ENCODE data around the gene MACROD2. TPM values are rescaled to one million over a fixed set of nuclear protein-coding genes. Genes with fewer than 3 reads are reported as not detected.

Gene MACROD2
- total RNA-seq, 2 donors from 2014 or later = 0.95 to 4.2 TPM

DNA sequence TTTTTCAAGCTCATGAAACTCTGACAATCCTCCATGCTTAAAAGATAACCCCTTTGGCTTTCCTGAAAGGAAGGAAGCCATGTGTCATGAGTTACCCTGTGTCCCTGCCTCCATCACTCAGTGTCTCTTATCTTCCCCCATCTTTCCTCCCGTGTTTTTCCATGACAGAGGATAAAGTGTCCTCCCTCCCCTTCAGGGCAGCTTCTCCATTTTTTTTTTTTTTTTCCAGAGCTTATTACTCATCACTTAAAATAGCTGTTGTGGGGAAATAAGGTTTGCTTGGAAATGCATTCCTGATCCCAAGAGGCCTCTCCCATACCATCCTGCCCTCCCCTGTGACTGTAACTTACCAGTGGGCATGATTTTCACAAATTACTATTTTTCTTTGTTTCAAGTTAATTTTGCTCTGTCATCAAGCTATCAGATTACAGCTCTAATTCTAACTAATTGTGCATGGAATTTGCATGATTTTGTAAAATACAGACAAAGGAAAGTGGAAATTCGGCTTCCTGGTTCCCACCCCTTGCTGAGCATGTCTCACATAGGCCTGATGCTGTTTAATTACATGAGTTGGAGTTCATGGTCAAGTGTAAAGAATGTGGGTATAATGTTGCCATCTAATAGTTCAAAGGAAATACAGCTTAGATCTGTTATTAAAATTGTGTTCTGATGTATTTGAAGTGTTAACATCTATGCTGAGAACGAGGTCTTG, 956.5 kb downstream of the MACROD2 start:
- peaks cover 0 to 11% of the 10 kb centered on the region in 2 donors for H3K4me1 ChIP-seq (ENCODE audit: control insufficient read depth in 1 of 2, low read depth in 2 of 2)
- H3K27me3 ChIP-seq (replicated peaks; ENCODE audit: insufficient read depth) = no peaks in the 10 kb centered on the region
- H3K4me3 ChIP-seq = no peak overlapping the region
- no peaks in the 10 kb centered on the region for H3K9me3 ChIP-seq
- no peak for ATAC-seq (ENCODE audit: insufficient number of reproducible peaks, low FRiP score, low read depth)
- TF ChIP-seq, protein P1, sequence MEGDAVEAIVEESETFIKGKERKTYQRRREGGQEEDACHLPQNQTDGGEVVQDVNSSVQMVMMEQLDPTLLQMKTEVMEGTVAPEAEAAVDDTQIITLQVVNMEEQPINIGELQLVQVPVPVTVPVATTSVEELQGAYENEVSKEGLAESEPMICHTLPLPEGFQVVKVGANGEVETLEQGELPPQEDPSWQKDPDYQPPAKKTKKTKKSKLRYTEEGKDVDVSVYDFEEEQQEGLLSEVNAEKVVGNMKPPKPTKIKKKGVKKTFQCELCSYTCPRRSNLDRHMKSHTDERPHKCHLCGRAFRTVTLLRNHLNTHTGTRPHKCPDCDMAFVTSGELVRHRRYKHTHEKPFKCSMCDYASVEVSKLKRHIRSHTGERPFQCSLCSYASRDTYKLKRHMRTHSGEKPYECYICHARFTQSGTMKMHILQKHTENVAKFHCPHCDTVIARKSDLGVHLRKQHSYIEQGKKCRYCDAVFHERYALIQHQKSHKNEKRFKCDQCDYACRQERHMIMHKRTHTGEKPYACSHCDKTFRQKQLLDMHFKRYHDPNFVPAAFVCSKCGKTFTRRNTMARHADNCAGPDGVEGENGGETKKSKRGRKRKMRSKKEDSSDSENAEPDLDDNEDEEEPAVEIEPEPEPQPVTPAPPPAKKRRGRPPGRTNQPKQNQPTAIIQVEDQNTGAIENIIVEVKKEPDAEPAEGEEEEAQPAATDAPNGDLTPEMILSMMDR (IDR thresholded peaks at IDR 0.05) = no peak
- H3K36me3 ChIP-seq = no peaks in the 10 kb centered on the region
- no peak overlapping the region for H3K27ac ChIP-seq
- DNase-seq (ENCODE audit: low spot score) = no peak

DNA sequence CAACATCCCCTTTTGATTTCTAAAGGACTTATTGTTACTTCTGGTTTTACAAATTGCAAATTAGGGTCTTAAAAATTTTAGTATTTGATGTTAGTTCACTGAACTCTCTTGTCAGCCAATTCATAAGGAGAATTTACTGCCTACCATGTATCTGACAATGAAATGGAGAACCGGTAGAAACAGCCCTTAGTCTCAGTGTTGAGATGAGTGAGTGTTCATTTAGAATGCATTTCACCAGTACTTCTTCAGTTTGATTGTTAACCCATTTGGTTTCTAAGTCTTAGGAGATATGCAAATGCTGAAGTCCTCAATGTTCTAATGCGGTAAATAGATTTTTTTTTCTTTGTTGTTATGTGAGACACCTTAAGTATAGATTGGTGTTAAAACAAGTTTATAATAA, 958.4 kb downstream of the MACROD2 start:
- TF ChIP-seq, protein P1 (IDR thresholded peaks at IDR 0.05) = no peak
- H3K27me3 ChIP-seq (replicated peaks; ENCODE audit: insufficient read depth) = no peaks in the 10 kb centered on the region
- DNase-seq (ENCODE audit: low spot score) (no peak), ATAC-seq (ENCODE audit: insufficient number of reproducible peaks, low FRiP score, low read depth) (no peak)
- no peaks in the 10 kb centered on the region for H3K36me3 ChIP-seq
- H3K4me3 ChIP-seq = no peak overlapping the region
- peaks cover 0 to 11% of the 10 kb centered on the region in 2 donors for H3K4me1 ChIP-seq (ENCODE audit: control insufficient read depth in 1 of 2, low read depth in 2 of 2)
- H3K27ac ChIP-seq = no peak overlapping the region
- no peaks in the 10 kb centered on the region for H3K9me3 ChIP-seq

DNA sequence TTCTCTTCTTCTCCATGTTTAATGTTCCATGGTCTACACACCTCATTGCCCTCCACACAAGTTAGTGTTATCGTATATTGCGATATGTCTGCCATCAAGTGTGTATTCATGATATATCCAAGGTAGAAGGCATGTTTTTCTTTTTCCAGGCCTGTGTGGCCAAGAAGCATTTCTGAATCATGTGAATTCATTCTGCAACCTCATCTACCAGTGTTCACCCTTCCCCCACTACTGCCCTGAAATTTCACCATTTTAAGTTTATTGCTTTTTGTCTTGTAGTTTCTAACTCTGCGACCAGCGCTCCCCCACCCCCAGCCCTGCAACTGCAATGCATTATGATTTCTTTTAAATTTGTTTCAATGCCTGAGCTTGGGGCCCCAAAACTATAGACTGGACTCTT, 960.1 kb downstream of the MACROD2 start:
- H3K4me3 ChIP-seq = no peak overlapping the region
- no peak for ATAC-seq (ENCODE audit: insufficient number of reproducible peaks, low FRiP score, low read depth)
- DNase-seq (ENCODE audit: low spot score) = no peak
- H3K4me1 ChIP-seq (ENCODE audit: control insufficient read depth in 1 of 2, low read depth in 2 of 2) = peaks cover 0 to 11% of the 10 kb centered on the region in 2 donors
- H3K36me3 ChIP-seq = no peaks in the 10 kb centered on the region
- TF ChIP-seq, protein P1 (IDR thresholded peaks at IDR 0.05) = no peak
- H3K27ac ChIP-seq = no peak overlapping the region
- no peaks in the 10 kb centered on the region for H3K27me3 ChIP-seq (replicated peaks; ENCODE audit: insufficient read depth)
- H3K9me3 ChIP-seq = no peaks in the 10 kb centered on the region

DNA sequence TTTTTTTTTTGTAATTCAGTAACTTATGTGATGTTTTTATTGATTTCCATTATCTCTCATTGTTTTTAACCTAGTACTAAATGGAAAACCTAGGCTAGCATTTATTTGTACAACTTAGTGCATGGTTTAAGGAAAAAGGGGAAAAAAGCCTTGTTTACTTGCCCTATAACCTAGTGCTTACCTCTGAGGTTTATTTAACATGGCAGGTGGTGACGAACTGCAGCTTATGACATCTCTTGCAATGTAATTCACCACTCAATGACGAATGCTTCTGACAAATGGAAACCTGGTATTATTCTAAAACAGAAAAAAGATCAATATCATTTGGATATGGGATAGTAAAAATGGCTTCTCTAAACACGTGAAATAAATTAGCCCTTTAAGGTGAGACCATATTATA, 960.7 kb downstream of the MACROD2 start:
- ATAC-seq (ENCODE audit: insufficient number of reproducible peaks, low FRiP score, low read depth) = no peak
- no peak overlapping the region for H3K27ac ChIP-seq

DNA sequence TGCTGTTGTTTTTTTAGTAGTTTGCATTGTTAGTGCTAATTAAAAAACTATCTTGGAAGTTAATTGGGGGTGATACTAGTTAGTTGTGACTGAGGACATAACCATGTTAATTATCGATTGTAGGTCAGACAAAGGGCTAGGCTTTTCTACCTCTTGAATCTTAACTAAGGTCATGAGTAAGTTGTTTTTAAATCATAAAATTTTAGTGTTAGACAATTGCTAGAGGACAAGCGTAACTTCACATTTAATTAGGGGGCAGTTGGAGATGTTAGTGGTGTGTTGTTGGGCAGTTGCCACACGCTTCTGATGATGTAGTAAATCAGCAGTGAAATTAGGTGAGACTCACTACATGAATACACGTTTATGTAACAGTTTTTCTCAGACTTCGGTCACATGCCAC, 961.2 kb downstream of the MACROD2 start:
- Histone ChIP-seq H3K36me3 (no peaks in the 10 kb centered on the region), H3K27ac (no peak overlapping the region), H3K9me3 (no peaks in the 10 kb centered on the region), H3K4me3 (no peak overlapping the region), H3K27me3 (replicated peaks; ENCODE audit: insufficient read depth) (no peaks in the 10 kb centered on the region), H3K4me1 (ENCODE audit: control insufficient read depth in 1 of 2, low read depth in 2 of 2) (peaks cover 0 to 9% of the 10 kb centered on the region in 2 donors)
- TF ChIP-seq, protein P1 (IDR thresholded peaks at IDR 0.05) = no peak
- no peak for ATAC-seq (ENCODE audit: insufficient number of reproducible peaks, low FRiP score, low read depth)
- no peak for DNase-seq (ENCODE audit: low spot score)

More for the DNA sequence above, 960.7 kb downstream of the MACROD2 start:
- Histone ChIP-seq H3K4me1 (ENCODE audit: control insufficient read depth in 1 of 2, low read depth in 2 of 2) (peaks cover 0 to 11% of the 10 kb centered on the region in 2 donors), H3K4me3 (no peak overlapping the region), H3K27me3 (replicated peaks; ENCODE audit: insufficient read depth) (no peaks in the 10 kb centered on the region), H3K9me3 (no peaks in the 10 kb centered on the region), H3K36me3 (no peaks in the 10 kb centered on the region)
- TF ChIP-seq, protein P1 (IDR thresholded peaks at IDR 0.05) = no peak
- no peak for DNase-seq (ENCODE audit: low spot score)
